GM10266 (cell line): ENCODE results near the gene POLR2A.

Experiments
- DNase-seq: peaks from one replicate; pipeline ENCODE4 v3.0.0; 2012; ENCODE audit errors: extremely low spot score
- TF ChIP-seq, protein P1 (sequence below): IDR thresholded peaks from 2 replicates; pipeline ENCODE4 v1.5.1; 2012; ENCODE audit warnings: mild to moderate bottlenecking, low read depth; ENCODE audit not compliant: control insufficient read depth, insufficient read depth; ENCODE audit errors: missing control alignments

POLR2A gene

GRCh38 chr17:7538891-7539545, 54.9 kb downstream of the POLR2A start:
- TF ChIP-seq, protein P1, sequence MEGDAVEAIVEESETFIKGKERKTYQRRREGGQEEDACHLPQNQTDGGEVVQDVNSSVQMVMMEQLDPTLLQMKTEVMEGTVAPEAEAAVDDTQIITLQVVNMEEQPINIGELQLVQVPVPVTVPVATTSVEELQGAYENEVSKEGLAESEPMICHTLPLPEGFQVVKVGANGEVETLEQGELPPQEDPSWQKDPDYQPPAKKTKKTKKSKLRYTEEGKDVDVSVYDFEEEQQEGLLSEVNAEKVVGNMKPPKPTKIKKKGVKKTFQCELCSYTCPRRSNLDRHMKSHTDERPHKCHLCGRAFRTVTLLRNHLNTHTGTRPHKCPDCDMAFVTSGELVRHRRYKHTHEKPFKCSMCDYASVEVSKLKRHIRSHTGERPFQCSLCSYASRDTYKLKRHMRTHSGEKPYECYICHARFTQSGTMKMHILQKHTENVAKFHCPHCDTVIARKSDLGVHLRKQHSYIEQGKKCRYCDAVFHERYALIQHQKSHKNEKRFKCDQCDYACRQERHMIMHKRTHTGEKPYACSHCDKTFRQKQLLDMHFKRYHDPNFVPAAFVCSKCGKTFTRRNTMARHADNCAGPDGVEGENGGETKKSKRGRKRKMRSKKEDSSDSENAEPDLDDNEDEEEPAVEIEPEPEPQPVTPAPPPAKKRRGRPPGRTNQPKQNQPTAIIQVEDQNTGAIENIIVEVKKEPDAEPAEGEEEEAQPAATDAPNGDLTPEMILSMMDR = no peak

DNA sequence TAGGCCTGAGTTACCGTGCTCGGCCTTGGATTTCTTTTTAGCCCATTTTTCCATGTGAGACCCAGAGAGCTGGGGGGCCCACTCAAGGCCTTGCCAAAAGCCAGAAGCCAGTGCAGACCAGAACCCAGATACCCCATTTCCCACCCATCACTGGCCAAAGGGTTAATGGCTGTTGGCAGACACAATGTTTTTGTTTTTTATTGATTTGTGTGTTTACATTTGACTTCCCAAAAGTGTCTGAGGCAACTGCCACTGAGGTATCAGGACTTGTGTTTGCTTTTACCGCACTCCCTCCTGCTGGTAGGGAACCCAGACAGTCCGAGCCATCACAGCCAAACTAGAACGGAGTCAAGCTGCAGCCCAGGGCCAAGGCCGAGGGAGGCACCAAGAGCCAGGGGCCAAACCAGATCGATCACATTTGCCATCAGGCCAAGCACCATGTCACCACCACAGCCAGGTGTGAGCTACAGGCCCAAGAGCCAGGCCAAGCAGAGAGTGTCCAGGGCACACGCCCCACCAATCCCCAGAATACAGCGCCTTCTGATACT, 57.0 kb downstream of the POLR2A start:
- TF ChIP-seq, protein P1 = no peak
- no peak for DNase-seq

More at GRCh38 chr17:7538891-7539545, 54.9 kb downstream of the POLR2A start:
- no peak for DNase-seq

DNA sequence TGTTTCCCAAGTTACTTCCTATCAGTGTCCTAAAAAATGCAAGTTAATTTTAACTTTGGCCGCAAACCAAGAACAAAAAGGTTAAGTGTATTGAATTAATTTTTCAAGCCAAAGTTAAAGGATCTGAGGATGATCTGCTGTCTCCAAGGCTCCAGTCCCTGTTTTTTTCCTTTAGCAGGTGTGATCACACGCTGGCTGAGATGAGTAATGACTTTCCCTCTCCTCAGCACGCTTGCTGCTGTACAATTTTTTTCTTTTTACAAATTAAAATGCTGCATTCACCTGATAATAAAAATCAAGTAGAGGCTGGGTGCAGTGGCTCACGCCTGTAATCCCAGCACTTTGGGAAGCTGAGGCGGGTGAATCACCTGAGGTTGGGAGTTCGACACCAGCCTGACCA, 60.7 kb downstream of the POLR2A start:
- TF ChIP-seq, protein P1 = no peak
- no peak for DNase-seq

GRCh38 chr17:7548585-7549400, 64.6 kb downstream of the POLR2A start, which contains the start of gene TNFSF12:
Gene TNFSF12, plus strand, starts transcription at chr17:7549058. Its CDS starts 96 bp downstream, at chr17:7549154.
- DNase-seq = peak; percentile 79
- TF ChIP-seq, protein P1 = no peak
